ENCODE measurements around the gene COX20.
A peak's percentile ranks its signal among the peaks of the same experiment; 100 is the strongest.
"Not testable (repeated sequence)": the region's sequence is repeated elsewhere in the genome, so short reads cannot be mapped to it uniquely, and the experiment has no call there.

Gene COX20, protein sequence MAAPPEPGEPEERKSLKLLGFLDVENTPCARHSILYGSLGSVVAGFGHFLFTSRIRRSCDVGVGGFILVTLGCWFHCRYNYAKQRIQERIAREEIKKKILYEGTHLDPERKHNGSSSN

GRCh38 chr1:244835276-244836134 lies at the start of gene COX20:
COX20 (plus strand) TSS chr1:244835658; CDS start chr1:244835715, 57 bp downstream.
- DNase-seq, result peak; percentile 93

DNA sequence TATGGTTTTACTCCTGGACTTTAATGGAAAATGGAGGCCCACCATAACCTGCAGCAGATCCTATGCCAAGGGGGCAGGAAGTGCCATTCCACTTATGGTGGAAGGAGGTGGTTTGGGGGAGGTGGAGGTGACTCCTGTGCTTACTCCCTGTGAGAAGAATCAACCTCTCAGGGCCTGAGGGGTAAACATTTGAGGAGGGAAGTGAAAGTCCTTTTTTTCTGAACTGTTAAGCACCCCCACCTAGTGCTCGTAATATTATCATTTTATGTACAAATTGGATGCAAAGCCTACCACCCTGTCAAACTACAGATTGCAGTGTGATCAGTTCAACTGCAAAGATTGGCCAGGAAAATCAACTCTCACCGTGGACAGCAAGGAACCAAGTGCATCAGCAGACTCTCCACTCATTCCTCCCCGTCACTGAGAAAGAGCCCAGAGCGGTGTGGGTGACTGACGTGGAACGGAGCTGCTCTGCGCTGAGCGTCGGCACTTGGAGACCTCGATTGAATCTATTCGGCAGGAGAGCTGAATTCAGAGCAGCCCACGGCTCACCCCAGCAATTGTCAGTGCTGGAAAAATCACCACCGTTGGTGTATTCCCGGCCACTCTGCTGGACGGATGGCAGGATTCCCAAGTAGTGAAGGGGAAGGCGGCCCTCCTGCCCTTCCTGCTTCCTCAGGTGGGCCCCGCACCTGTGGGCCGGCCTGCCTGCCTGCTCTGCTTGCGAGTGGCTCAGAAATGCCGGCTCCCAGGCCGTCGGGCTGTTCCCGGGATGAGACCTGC lies 46.8 kb upstream of the COX20 start:
- DNase-seq, result no peak

GRCh38 chr1:244789276-244789580 lies 46.2 kb upstream of the COX20 start:
- no peak for DNase-seq

- no peak for DNase-seq
Observed at GRCh38 chr1:244789731-244790130, 45.7 kb upstream of the COX20 start.

DNA sequence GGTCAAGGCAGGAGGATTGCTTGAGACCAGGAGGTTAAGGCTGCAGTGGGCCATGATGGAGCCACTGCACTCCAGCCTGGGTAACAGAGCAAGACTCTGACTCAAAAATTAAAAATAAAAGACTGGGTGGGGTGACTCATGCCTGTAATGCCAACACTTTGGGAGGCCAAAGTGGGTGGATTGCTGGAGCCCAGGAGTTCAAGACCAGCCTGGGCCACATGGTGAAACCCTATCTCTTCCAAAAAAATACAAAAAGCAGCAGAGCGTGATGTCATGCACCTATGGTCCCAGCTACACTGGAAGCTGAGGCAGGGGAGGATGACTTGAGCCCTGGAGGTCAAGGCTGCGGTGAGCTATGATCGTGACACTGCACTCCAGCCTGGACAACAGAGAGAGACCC lies 44.4 kb upstream of the COX20 start:
- DNase-seq, result no peak

- no peak for DNase-seq
Observed at GRCh38 chr1:244792188-244792850, 43.1 kb upstream of the COX20 start.

- no peak for DNase-seq
Observed at GRCh38 chr1:244794071-244794470, 41.4 kb upstream of the COX20 start.

DNA sequence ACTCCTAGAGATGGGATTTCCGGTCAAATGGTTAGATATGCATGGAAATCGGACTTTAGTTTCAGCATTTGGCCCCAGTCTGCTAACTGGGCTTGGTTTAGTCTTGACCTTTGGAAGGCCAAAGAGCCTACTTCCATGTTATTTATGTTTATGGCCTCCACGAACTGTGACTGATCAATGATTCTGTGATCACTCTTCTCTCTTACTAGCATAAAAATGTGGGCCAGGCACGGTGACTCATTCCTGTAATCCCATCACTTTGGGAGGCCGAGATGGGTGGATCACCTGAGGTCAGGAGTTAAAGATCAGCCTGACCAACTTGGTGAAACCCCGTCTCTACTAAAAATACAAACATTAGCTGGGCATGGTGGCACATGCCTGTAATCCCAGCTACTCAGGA lies 40.9 kb upstream of the COX20 start:
- DNase-seq, result not testable (repeated sequence)

DNA sequence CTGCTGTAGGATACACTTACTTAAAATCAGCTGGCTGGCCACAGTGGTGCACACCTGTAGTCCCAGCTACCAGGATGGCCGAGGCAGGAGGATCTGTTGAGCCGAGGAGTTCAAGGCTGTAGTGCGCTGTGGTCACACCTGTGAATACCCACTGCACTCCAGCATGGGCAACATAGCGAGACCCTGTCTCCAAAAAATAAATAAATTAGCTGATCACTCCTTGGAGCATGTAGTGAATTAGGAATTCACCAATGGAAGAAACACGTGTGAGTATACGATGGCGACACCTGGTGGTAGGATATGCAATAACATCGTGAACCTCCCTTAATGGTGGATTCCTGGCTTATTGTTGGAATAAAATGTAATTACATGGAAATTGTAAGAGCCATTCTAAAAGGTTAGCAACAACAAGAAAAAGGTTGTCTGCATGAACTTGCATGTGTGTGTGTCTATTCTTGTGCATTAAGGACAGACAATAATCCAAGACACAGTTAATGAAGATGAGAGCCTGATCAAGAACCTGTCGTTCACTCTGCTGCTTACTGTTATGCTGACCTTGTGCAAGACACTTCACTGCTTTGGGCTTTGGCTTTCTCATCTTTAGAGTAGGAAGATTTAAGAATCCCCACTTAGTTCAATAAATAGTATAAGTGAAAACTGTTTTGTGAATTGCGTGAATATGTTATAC lies 38.6 kb upstream of the COX20 start:
- no peak for DNase-seq

- no peak for DNase-seq
Observed at GRCh38 chr1:244800821-244801220, 34.6 kb upstream of the COX20 start.

- DNase-seq, result no peak
Observed at GRCh38 chr1:244801246-244801645, 34.2 kb upstream of the COX20 start.

GRCh38 chr1:244802041-244802440 lies 33.4 kb upstream of the COX20 start:
- DNase-seq, result no peak

DNA sequence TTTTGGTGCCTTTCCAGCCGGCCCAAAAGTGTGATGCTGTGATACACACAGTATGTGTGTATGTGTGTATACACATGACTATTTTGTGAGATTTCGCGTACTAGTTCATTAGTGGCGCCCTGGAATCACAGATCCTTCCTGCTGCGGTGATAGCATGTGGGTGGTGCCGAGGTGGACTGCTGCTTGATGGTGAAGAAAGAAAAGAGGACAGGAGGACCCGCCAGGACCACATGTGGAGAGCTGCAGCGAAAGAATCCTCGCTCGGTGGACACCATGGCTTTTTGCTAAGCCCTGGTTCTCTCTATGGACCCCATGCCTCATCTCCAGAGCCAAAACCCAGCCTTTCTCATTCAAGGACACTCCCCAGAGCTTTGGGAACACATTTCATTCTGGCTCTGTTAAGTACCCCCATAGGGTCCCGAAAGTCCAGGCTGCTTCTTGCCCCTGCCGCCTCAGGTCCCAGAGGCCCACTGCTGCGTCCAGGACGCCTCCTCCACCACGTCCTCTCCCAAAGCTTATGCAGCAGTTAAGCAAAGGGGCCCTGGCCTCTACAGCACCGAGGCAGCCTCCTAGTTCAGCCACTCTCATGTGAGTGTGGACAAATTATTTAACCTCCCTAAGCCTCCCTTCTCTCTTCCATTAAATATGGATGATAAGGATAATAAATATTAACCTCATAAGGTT lies 32.8 kb upstream of the COX20 start:
- DNase-seq, result no peak

DNA sequence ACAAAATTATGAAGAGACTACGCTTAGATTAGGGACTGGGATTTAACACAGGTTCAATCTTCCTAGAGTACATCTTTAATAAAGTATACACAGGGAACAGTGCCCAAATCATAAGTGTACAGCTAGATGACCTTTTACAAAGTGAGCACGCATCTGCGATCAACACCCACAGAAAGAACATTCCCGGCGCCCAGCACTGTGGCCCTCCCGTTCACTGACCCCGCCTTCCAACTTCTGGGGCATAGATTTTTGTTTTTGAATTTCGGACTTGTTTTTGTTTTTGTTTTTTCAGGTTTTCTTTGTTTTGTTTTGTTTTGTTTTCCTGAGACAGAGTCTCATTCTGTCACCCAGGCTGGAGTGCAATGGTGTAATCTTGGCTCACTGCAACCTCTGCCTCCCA lies 30.6 kb upstream of the COX20 start:
- no peak for DNase-seq

DNA sequence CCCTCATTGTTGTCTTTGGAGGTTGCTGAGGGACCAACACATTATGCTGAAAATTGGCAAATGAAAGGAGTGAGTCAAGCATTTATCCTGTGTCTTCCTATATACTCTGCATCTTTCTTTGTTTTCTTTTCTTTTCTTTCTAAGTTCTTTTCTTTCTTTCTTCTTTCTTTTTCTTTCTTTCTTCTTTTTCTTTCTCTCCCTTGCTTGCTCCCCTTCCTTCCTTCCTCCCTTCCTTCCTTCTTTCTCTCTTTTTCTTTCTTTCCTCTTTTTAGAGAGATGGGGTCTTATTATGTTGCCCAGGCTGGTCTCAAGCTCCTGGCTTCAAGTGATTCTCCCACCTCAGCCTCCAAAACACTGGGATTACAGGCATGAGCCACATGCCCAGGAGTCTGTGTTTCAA lies 28.3 kb upstream of the COX20 start:
- DNase-seq, result no peak

GRCh38 chr1:244810221-244810620 lies 25.2 kb upstream of the COX20 start:
- DNase-seq, result no peak

DNA sequence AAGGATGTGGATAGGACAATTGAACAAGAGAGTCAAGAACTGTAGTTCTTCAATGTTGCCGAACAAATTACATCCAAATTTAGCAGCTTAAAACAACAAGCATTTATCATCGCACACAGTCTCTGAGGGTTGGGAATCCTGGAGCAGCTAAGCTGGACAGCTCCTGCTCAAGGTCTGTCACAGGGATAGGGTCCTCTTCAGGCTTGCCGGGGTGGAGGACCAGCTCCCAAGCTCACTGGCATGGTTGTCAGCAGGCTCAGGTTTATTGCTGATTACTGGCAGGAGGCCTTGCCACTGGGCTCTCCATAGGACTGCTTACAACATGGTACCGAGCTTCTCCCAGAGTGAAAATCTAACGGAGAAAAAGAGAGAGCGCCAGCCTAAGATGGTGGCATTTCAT lies 22.1 kb upstream of the COX20 start:
- no peak for DNase-seq

DNA sequence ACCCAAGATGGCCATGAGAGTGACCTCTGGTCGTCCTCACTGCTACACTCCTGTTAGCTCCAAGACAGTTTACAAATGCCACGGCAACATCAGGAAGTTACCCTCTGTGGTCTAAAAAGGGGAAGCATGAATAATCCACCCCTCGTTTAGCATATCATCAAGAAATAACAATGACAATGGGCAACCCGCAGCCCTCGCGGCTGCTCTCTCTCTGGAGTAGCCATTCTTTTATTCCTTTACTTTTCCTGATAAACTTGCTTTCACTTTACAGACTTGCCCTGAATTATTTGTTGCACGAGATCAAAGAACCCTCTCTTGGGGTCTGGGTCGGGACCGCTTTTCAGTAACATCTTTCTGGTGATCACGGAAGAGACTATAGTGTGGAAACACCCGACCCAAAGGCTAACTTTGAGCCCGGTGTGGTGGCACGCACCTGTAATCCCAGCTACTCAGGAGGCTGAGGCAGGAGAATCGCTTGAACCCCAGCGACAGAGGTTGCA lies 19.8 kb upstream of the COX20 start:
- peak; percentile 34 for DNase-seq

DNA sequence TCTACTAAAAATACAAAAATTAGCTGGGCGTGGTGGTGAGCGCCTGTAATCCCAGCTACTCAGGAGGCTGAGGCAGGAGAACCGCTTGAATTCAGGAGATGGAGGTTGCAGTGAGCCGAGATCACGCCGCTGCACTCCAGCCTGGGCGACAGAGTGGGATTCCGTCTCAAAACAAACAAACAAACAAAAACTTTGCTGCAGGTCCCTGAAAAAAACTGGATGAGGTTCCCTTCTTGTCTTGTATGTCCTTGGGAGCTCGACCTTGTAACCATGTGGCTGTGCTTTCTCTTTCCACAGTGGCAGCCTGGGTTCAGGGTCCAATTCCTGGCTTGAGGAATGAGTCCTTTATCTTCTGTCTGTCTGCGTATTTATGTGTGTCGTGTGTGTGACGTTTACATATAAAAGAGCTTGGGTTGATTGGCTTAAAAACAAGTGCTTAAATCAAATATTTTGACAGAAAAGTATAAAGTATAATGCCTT lies 18.0 kb upstream of the COX20 start:
- no peak for DNase-seq

GRCh38 chr1:244820131-244820530 lies 15.3 kb upstream of the COX20 start:
- DNase-seq, result no peak

- DNase-seq, result no peak
Observed at GRCh38 chr1:244821134-244821533, 14.3 kb upstream of the COX20 start.

DNA sequence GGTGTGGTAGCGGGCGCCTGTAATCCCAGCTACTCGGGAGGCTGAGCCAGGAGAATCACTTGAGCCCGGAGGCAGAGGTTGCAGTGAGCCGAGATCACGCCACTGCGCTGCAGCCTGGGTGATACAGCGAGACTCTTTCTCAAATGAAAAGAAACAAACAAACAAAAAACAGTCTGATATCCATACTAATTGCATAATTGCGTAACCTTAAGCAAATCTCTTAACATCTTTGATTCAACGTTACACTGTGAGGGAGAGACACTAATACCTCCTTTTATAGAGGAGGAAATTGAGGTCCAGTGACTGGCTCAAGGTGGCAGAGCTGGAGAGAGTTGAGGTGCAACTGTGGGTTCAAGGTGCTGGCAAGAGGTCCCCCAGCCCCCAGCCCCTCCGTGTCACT lies 12.6 kb upstream of the COX20 start:
- DNase-seq, result no peak
